A549 treated with AZD9567 at 1 μM for 4 hours (cell line): ENCODE data around the gene TWF1. TPM values are rescaled to one million over a fixed set of nuclear protein-coding genes. Genes with fewer than 3 reads are reported as not detected.

ENCODE experiments used
- total RNA-seq: library from RNA; stranded (reverse); fragments of 200-300 nt; extraction: Qiagen RNA extraction; gene quantifications from 5 replicates; pipeline ENCODE4 v1.2.3, GENCODE V29; 2022; ENCODE audit not compliant: insufficient read depth

The TWF1 gene
- total RNA-seq, result 68.3 to 83.3 TPM (median 73.8 TPM) in 5 replicates

DNA sequence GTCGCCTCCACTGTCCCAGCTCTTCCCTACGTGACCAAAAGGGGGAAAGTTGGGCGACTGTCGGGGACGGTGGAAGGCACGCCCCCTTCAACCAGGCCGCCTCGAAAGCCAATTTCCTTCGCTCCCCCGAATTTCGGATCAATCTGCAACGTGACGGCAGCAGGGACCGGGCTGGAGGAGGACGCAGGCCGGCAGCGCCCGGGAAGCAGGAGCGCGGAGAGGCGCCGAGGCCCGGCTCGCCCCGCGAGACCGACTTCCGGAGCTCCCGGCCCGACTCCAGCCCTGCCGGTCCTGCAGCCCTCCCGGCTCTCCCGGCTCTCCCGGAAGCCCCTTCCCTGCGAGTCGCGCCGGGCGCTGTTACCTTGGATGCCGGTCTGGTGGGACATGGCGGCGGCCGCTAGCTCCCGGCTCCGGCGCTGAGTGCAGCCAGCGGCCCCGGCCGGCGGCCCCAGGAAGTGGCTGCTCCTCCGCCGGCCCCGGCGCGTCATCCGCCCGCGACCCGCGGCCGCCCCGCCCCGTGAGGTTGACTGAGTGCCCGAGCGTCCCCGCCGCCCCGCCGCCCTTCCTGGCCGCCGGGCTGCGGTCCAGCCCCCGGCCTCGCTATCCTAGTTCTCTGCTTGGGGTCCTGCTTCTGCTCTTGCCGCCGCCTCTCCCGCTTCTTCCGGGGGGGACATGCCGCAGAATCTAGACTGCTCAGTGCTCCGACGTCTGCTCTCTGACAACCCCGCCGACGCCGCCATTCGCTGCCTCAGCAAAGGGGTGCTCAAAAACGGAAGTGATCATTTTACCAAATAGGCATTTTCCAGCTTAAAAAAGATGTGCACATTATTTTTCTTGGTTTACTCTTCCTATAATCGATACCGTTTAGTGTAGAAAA, at the start of gene TWF1:
Gene TWF1, minus strand, starts transcription at position 458 of the 877 bp plus-strand sequence. Its CDS starts 72 bp downstream, at position 386.

GRCh38 chr12:43835656-43836474, 29.7 kb upstream of the TWF1 start, which contains the start of gene TMEM117:
TSS of gene TMEM117 (plus strand) at chr12:43836081.

GRCh38 chr12:43758728-43759563, 47.2 kb downstream of the TWF1 start, which contains the start of the genes IRAK4 and PUS7L:
TSS of gene IRAK4 (plus strand) at chr12:43758951. CDS start at chr12:43768112, 9,161 bp downstream.
TSS of gene PUS7L (minus strand) at chr12:43758790. CDS start at chr12:43755245, 3,545 bp downstream.

Other genes with a start within 250 kb of the TWF1 start
- 3.4 to 7.2 TPM (median 4.2 TPM) in 5 replicates for gene PUS7L, start 47.5 kb downstream of the TWF1 start, total RNA-seq
- gene IRAK4, start 47.4 kb downstream of the TWF1 start, total RNA-seq, result 3.4 to 4.9 TPM (median 4.1 TPM) in 5 replicates
- gene TMEM117, start 29.8 kb upstream of the TWF1 start, total RNA-seq, result 1.5 to 2.8 TPM (median 2.1 TPM) in 5 replicates